H1 (cell line): Measurements from ENCODE around the gene THG1L. TPM values are rescaled to one million over a fixed set of nuclear protein-coding genes. Genes with fewer than 3 reads are reported as not detected.

Experiments
- CTCF ChIA-PET: fragments of 300-600 bp; sonication (Branson Sonifier 250); formaldehyde crosslinking; loops from one replicate; lab custom pipeline; 2021; ENCODE audit not compliant: partially characterized antibody; lab: Charles Lee
- POLR2A ChIA-PET: fragments of 300-600 bp; sonication (Branson Sonifier 250); formaldehyde crosslinking; loops from one replicate; lab custom pipeline; 2021; ENCODE audit warnings: inconsistent platforms; ENCODE audit not compliant: partially characterized antibody; lab: Charles Lee
- DNase-seq, 2 experiments: peaks; one replicate each; pipeline versions ENCODE4 v3.0.0 to v3.0.0-alpha.2; 2010 to 2022; ENCODE audit warnings: low spot score in 2 of 2, low read depth in 1 of 2, mixed read lengths in 1 of 2
- FAIRE-seq: peaks from 2 replicates; lab custom pipeline; 2011; peaks lifted over from hg19 to GRCh38; lab: Jason Lieb, UNC
- H2AFZ ChIP-seq: 2 replicates; pipeline ENCODE4 v1.8.1; 2012; ENCODE audit warnings: low read length, inconsistent platforms
- H2AK5ac ChIP-seq: 2 replicates; pipeline ENCODE4 v1.6.1; 2013; ENCODE audit warnings: low read depth, low read length
- H2BK120ac ChIP-seq: replicated peaks from 2 replicates; pipeline ENCODE3; 2013; ENCODE audit warnings: low read depth, low read length, inconsistent platforms
- H2BK12ac ChIP-seq: 2 replicates; pipeline ENCODE4 v1.6.1; 2013; ENCODE audit warnings: low read depth, low read length
- H2BK15ac ChIP-seq: 2 replicates; pipeline ENCODE4 v1.6.1; 2013; ENCODE audit warnings: low read length
- H2BK20ac ChIP-seq: 2 replicates; pipeline ENCODE4 v1.6.1; 2013; ENCODE audit warnings: low read length
- H2BK5ac ChIP-seq: 2 replicates; pipeline ENCODE4 v1.6.1; 2013; ENCODE audit warnings: low read depth, low read length
- H3K14ac ChIP-seq: 2 replicates; pipeline ENCODE4 v1.6.1; 2013; ENCODE audit warnings: inconsistent platforms; ENCODE audit not compliant: insufficient read length
- H3K18ac ChIP-seq: 2 replicates; pipeline ENCODE4 v1.6.1; 2013; ENCODE audit warnings: low read length; ENCODE audit errors: extremely low read depth
- H3K23ac ChIP-seq: 2 replicates; pipeline ENCODE4 v1.6.1; 2013; ENCODE audit warnings: inconsistent platforms; ENCODE audit not compliant: insufficient read length
- H3K23me2 ChIP-seq: 2 replicates; pipeline ENCODE4 v1.6.1; 2013; ENCODE audit warnings: low read depth, low read length
- H3K27ac ChIP-seq: 2 replicates; pipeline ENCODE4 v1.6.1; 2011; ENCODE audit warnings: low read depth, low read length, inconsistent platforms
- H3K27me3 ChIP-seq, 4 experiments: replicated peaks in 1 of 4; 1 replicate in 1 of 4; 2 replicates in 3 of 4; pipeline versions ENCODE4 v1.6.1 to v1.8.1; 2011 to 2013; ENCODE audit warnings: low read length in 3 of 4, mild to moderate bottlenecking in 3 of 4, inconsistent platforms in 2 of 4, mixed read lengths in 2 of 4, moderate library complexity in 1 of 4; ENCODE audit not compliant: control insufficient read depth in 3 of 4, insufficient read depth in 3 of 4; ENCODE audit errors: extremely low read depth in 1 of 4
- H3K36me3 ChIP-seq, 4 experiments: 2 replicates each; pipeline versions ENCODE4 v1.6.1 to v1.8.1; 2011 to 2013; ENCODE audit warnings: mild to moderate bottlenecking in 4 of 4, low read length in 3 of 4, moderate library complexity in 2 of 4, control low read depth in 1 of 4, inconsistent platforms in 1 of 4; ENCODE audit not compliant: insufficient read depth in 4 of 4, control insufficient read depth in 2 of 4
- H3K4ac ChIP-seq: replicated peaks from 2 replicates; pipeline ENCODE3; 2013; ENCODE audit warnings: low read length, low read depth, mixed read lengths, inconsistent platforms; ENCODE audit not compliant: insufficient read length
- H3K4me1 ChIP-seq, 4 experiments: replicated peaks in 1 of 4; 1 replicate in 1 of 4; 2 replicates in 3 of 4; pipeline versions ENCODE4 v1.6.1 to v1.8.1; 2011 to 2013; ENCODE audit warnings: low read length in 3 of 4, inconsistent platforms in 2 of 4, mixed read lengths in 1 of 4; ENCODE audit not compliant: insufficient read depth in 4 of 4, control insufficient read depth in 3 of 4
- H3K4me2 ChIP-seq, 2 experiments: 2 replicates each; pipeline versions ENCODE4 v1.6.1 to v1.8.1; 2011 to 2013; ENCODE audit warnings: low read depth in 2 of 2, low read length in 2 of 2, control low read depth in 1 of 2, inconsistent platforms in 1 of 2, mild to moderate bottlenecking in 1 of 2; ENCODE audit not compliant: insufficient read depth in 1 of 2
- H3K4me3 ChIP-seq, 4 experiments: fragments of 200-600, 300-600 bp in 1 of 4; sonication (generic), shearing (Covaris generic), sonication (Bioruptor Twin) in 1 of 4; 2 replicates each; pipeline versions ENCODE4 v1.5.1 to v1.8.1; 2011 to 2016; ENCODE audit warnings: low read length in 4 of 4, low read depth in 3 of 4, control low read depth in 2 of 4, inconsistent platforms in 2 of 4, mild to moderate bottlenecking in 2 of 4, mixed read lengths in 1 of 4, moderate library complexity in 1 of 4; ENCODE audit not compliant: insufficient read depth in 2 of 4; ENCODE audit errors: extremely low read depth in 1 of 4
- H3K56ac ChIP-seq: replicated peaks from 2 replicates; pipeline ENCODE3; 2013; ENCODE audit warnings: low read depth, mild to moderate bottlenecking, mixed read lengths, low read length, inconsistent platforms; ENCODE audit not compliant: insufficient read length
- H3K79me1 ChIP-seq: 2 replicates; pipeline ENCODE4 v1.6.1; 2013; ENCODE audit warnings: low read depth, low read length, control low read depth
- H3K79me2 ChIP-seq, 2 experiments: 2 replicates each; pipeline versions ENCODE4 v1.6.1 to v1.8.1; 2012 to 2013; ENCODE audit warnings: low read length in 2 of 2, mild to moderate bottlenecking in 2 of 2, inconsistent platforms in 1 of 2; ENCODE audit not compliant: insufficient read depth in 2 of 2, control insufficient read depth in 1 of 2
- H3K9ac ChIP-seq, 4 experiments: replicated peaks in 1 of 4; 1 replicate in 1 of 4; 2 replicates in 3 of 4; pipeline versions ENCODE4 v1.6.1 to v1.8.1; 2011 to 2013; ENCODE audit warnings: low read depth in 3 of 4, low read length in 3 of 4, control low read depth in 2 of 4, mild to moderate bottlenecking in 2 of 4, moderate library complexity in 2 of 4, inconsistent platforms in 1 of 4; ENCODE audit errors: extremely low read depth in 1 of 4
- H3K9me3 ChIP-seq, 2 experiments: 2 replicates each; pipeline versions ENCODE4 v1.6.1 to v1.8.1; 2012 to 2013; ENCODE audit warnings: mild to moderate bottlenecking in 2 of 2, moderate library complexity in 2 of 2, control low read depth in 1 of 2, inconsistent platforms in 1 of 2, low read depth in 1 of 2, low read length in 1 of 2, mixed read lengths in 1 of 2; ENCODE audit not compliant: insufficient read depth in 2 of 2
- H4K20me1 ChIP-seq, 2 experiments: replicated peaks in 1 of 2; 2 replicates each; pipeline versions ENCODE3 to v1.8.1; 2011 to 2013; ENCODE audit warnings: inconsistent platforms in 2 of 2, low read length in 2 of 2, mild to moderate bottlenecking in 1 of 2; ENCODE audit not compliant: insufficient read depth in 2 of 2, control insufficient read depth in 1 of 2
- H4K5ac ChIP-seq: 2 replicates; pipeline ENCODE4 v1.6.1; 2013; ENCODE audit warnings: low read length, low read depth, mixed read lengths, inconsistent platforms; ENCODE audit not compliant: insufficient read length
- H4K8ac ChIP-seq: 2 replicates; pipeline ENCODE4 v1.8.0; 2013; ENCODE audit warnings: mild to moderate bottlenecking, moderate library complexity, low read length, inconsistent platforms; ENCODE audit not compliant: insufficient read depth; ENCODE audit errors: extremely low read depth
- H4K91ac ChIP-seq: replicated peaks from 2 replicates; pipeline ENCODE3; 2013; ENCODE audit warnings: low read length, mixed read lengths, inconsistent platforms; ENCODE audit not compliant: insufficient read length
- RAD21 ChIP-seq, 2 experiments: IDR thresholded peaks in 1 of 2; conservative IDR thresholded peaks in 1 of 2; 2 replicates each; pipeline ENCODE4 v1.6.1; 2011; ENCODE audit warnings: low read depth in 2 of 2, low read length in 2 of 2, improper control_type of control experiment in 1 of 2, inconsistent platforms in 1 of 2, mild to moderate bottlenecking in 1 of 2, moderate library complexity in 1 of 2
- SIX5 ChIP-seq: IDR thresholded peaks from 2 replicates; pipeline ENCODE4 v1.6.1; 2011; ENCODE audit warnings: mild to moderate bottlenecking, low read depth, low read length
- WGBS, 2 experiments: shearing (Covaris generic) in 1 of 2; methylation state at CpG; one replicate each; pipeline versions ENCODE4 v1.1.6 to v1.1.7; 2013 to 2015; ENCODE audit warnings: low lambda C conversion rate in 2 of 2, mixed read lengths in 2 of 2, inconsistent platforms in 1 of 2, low coverage in 1 of 2, missing lambda C conversion rate in 1 of 2; ENCODE audit not compliant: insufficient replicate concordance in 2 of 2, insufficient coverage in 1 of 2, insufficient read length in 1 of 2; ENCODE audit errors: extremely low coverage in 1 of 2, missing lambda C conversion rate in 1 of 2; 5-methylcytosine and 5-hydroxymethylcytosine counted together
- polyA plus RNA-seq, 7 experiments: library from polyadenylated mRNA; depleted of rRNA in 3 of 7; stranded (reverse) in 5 of 7; unstranded in 2 of 7; fragments of >200 nt in 5 of 7; fragments of 200-250 nt in 2 of 7; gene quantifications; 1 replicate in 5 of 7; 2 replicates in 1 of 7; 4 replicates in 1 of 7; pipeline versions ENCODE4 v1.2.1 to v1.2.3, GENCODE V29; 2011 to 2013; ENCODE audit warnings: missing spikeins in 2 of 7, mixed read lengths in 2 of 7
- total RNA-seq: library from RNA; stranded (reverse); fragmentation: NEBNext Ultra II Directional; extraction: Animal tissue kit (Norgen Biotek cat#: 25700); gene quantifications from 2 replicates; pipeline ENCODE4 v1.2.1, GENCODE V29; 2021

The THG1L gene
- total and polyA plus RNA-seq, 2 of the 8 experiments (the other 6 are each of a cell fraction or from before 2014, with no cell fraction given) = 8.1 to 12.4 TPM

GRCh38 chr5:157748760-157749461 lies 17.7 kb downstream of the THG1L start:
- H3K4ac ChIP-seq = no peak overlapping the region
- no peak overlapping the region for H3K18ac ChIP-seq
- H3K9ac ChIP-seq = no peak overlapping the region
- no peaks in the 10 kb centered on the region for H3K79me2 ChIP-seq
- H3K36me3 ChIP-seq = no peaks in the 10 kb centered on the region
- H4K91ac ChIP-seq = no peak overlapping the region
- 82% methylated on average over 4 of the region's 4 CpGs; no CpG with 5 or more reads in 1 of the 2 experiments for WGBS, 2 experiments
- H3K4me2 ChIP-seq = no peak overlapping the region
- H3K56ac ChIP-seq = no peak overlapping the region
- no peak overlapping the region for H3K27ac ChIP-seq
- H2BK12ac ChIP-seq = no peak overlapping the region
- peaks cover 0 to 13% (median 7%) of the 10 kb centered on the region in 4 experiments; a peak in 5 of 7 replicates for H3K27me3 ChIP-seq
- H2AK5ac ChIP-seq = no peak overlapping the region
- no peaks in the 10 kb centered on the region for H3K79me1 ChIP-seq
- no peak overlapping the region for H3K14ac ChIP-seq
- no peak overlapping the region for H2BK15ac ChIP-seq
- no peak overlapping the region for H3K23ac ChIP-seq
- H4K8ac ChIP-seq = no peak overlapping the region
- peaks cover 6% of the 10 kb centered on the region; the same call in 1 of the 2 replicates for H3K23me2 ChIP-seq
- DNase-seq = no peak
- no peak for FAIRE-seq
- POLR2A ChIA-PET = no interaction called here
- peaks cover 0 to 4% (median 0%) of the 10 kb centered on the region in 4 experiments; a peak in 2 of 7 replicates for H3K4me1 ChIP-seq
- no peak overlapping the region for H2BK20ac ChIP-seq
- H3K9me3 ChIP-seq = no peaks in the 10 kb centered on the region
- H2AFZ ChIP-seq = no peak overlapping the region
- no peak overlapping the region for H3K4me3 ChIP-seq
- no peak overlapping the region for H2BK120ac ChIP-seq
- H2BK5ac ChIP-seq = no peak overlapping the region
- CTCF ChIA-PET = interaction anchor here (0.8 to 2.5 kb wide), 4 partner anchors 33 to 302 kb away, joined by 3 to 11 read pairs (median 3); no protein-coding TSS in a partner anchor
- H4K20me1 ChIP-seq = no peaks in the 10 kb centered on the region
- TF ChIP-seq SIX5 (no peak), RAD21 (IDR thresholded peaks at IDR 0.05 in 1 of 2, conservative IDR thresholded peaks at IDR 0.05 in 1 of 2; ENCODE audit: low read depth in 2 of 2, low read length in 2 of 2) (peak in 1 of 2 experiments; percentile 26; a peak in 1 of 4 replicates)
- TF ChIP-seq, all 59 proteins: peak for 1
- H4K5ac ChIP-seq = no peak overlapping the region
